GM18505 (cell line): ENCODE measurements around the gene CHD2.

ENCODE experiments used
- ATAC-seq: cut with Tn5 transposase; IDR thresholded peaks from one replicate; pipeline ENCODE4 v1.9.1; 2021; ENCODE audit not compliant: unreplicated experiment
- POLR2A ChIP-seq: IDR thresholded peaks from 4 replicates; pipeline ENCODE4 v1.6.1; 2011; ENCODE audit warnings: borderline replicate concordance; ENCODE audit not compliant: insufficient read depth, insufficient read length; ENCODE audit errors: extremely low read depth

Gene CHD2

DNA sequence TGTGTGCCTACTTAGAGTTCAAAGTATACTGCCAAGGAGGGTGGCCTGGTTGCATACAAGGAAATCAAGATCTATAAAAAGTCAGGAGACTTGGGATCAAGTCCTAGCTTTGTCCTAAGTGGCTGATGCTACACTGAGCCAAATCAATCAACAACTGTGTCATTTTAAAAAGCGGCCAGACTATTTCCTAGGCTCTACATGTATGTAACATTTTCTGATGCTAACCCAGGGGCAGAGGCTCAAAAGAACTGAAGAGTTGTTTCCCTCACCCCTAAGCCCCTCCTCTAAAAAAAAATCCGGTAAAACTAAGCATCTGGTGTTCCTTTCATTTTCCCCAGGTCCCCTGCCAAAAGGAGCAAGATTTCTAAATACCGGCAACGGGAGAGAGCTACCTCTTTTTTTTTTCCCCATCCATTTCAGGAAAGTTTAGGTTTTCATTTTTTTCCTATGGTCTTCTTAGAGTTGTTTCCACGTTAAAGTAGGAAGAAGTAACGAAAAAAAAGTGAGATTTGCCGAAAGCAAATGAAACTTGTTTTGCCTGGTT, 18.8 kb upstream of the CHD2 start:
- TF ChIP-seq POLR2A: no peak
- no peak for ATAC-seq

DNA sequence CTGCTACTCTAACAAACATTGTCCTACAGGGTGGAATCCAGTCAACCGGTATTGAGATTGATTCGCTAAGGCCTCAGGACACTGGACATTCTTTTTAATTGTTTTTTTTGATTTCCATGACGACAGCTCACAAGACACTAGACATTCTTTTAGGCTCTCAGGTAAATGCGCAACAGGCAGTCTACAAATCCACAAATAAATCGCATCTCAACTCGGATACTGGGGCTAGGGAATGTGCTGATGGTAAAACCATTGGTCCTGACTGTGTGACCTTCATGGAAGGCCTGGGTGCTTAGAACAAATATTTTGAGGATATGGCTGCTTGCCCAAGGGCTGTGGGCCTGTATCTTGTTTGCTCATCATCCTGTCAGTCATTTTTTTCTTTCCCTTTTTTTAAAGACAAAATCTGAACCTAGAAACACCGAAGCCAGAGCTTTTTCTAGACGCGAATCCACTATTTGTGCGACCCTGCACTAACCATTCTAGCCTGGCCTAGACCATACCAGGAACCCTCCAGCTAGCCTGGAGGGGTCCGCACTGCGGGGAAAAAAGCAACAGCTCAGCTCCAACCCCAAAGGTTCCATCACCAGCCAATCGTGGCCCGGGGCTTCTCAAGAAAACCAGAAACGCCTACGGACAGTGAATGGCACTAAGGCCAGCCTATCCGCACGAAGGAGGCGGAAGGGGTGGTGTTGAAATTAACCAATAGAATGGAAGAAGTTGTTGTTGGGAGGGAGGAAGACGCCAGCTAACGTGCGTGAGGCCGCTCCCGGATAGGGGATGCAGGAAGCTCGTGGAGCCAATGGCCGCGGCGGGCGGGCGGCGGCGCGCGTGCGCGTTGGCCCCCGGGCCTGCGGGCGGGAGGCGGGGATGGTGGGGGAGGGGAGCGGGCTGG, 18.1 kb upstream of the CHD2 start:
- peak; percentile 97 for TF ChIP-seq POLR2A

DNA sequence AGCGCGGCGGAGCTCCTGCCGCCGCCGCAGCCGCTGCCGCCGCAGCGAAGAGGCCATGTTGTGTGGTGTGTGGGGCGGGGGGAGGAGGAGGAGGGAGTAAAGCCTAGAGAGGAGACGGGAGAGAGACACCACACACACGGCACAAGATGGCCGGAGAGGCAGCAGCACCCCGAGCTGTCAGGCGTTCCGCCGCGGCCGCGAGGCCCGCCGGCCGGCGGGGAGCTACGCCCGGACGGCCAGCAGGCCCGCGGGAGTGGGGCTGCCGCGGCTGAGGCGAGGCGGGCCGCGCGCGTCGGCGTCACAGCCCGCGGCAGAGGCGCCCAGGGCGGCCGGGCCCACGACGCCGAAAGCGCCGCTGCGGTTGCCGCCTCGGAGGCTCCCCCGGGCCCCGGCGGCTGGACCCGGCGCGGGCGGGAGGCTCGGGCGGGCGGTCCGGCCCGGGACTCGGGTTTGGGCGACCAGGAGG, 17.4 kb upstream of the CHD2 start:
- peak; percentile 67 for ATAC-seq
- peak; percentile 91 for TF ChIP-seq POLR2A

More for the DNA sequence above, 18.1 kb upstream of the CHD2 start:
- ATAC-seq: peak; percentile 89

DNA sequence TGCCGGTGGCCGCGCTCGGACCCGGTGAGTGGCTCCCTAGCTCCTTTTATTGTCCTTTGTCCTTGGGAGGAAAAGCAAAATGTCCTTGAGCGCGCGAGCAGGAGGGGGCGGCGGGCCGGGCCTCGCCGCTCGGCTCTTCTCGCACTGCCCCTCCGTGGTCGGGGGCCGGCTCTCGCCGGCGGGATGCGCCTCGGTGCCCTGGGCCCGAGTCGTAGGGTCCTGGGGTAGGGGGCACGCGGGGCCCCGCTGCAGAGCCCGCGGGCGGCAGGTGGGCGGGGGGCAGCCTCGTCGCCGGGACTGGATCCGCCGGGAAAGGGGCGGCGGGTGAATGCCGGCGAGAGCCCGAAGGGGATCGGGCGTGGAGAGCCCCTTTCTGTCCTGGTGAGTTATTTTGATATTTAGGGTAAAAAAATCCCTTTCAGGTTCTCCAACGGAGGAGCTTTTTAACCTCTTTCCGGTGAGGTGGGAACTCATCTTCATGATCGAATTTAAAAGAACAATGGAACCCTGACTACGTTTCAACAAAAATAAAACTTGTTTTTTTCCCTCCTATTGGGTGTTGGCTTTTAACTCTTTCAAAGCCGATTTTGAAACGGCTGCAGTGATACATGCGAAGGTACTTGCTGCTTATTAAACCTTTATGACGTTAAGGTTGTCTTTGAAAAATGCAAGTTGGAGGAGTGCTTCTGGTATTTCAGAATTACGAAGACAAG, 16.8 kb upstream of the CHD2 start:
- TF ChIP-seq POLR2A: no peak
- peak; percentile 9 for ATAC-seq

DNA sequence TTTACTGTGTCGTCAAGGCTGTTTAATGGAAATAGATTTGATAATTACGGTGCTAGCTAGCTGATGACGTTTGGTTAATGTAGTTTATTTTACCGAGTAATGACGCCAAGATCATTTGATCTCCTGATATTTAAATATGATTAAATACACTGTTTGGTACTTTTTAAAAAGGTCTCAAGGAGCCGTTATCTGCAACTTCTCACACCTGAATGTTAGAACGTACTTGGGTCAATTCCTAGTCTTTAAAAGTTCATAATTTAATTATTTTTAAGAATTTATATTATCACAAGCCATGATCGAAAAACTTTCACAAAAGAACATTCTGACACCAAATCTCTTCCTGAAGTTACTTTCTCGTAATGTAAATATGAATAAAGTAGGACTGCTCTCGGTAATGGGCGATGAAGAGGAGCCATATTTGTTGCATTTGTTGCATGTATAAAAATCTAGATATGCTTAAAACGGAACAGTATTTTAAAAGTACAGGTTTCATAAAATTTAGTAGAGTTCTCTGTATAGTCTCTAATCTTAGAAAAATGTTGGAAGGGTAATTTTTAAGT, 16.2 kb upstream of the CHD2 start:
- TF ChIP-seq POLR2A: no peak
- no peak for ATAC-seq

DNA sequence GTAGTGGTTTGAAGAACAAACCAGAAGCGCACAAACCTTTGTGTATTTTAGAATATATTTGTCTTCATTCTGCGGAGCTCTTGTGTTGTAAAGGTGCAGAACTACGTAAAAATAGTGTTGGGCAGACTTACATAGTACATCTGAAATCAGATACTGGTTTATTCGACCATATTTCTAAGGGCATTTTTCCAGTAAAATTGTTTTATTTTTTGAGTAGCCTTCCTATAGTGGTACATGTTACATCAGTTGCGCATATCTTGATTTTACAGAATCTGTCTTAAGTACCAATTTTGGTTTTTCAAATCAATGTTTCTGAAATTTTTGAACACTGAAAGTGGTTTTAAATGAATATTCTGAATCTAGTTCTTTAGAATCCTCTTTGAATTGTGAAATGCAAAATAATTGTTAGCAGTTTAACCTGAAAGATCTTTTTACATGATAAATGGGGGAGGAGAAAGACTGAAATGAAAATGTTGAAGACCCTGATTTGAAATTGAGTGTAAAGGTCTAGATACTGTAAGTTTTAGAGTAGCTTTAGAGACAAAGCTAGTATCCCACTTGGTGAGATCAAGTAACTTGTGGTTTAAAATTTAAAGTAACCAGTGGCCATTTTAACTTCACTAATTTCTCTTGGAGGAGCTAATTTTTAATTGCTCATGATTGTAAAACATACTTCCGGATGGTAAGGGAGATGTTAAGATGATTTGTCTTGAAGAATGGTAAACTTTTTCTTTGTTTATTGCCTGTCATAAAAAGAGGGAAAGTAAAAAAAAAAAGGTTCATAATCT, 15.5 kb upstream of the CHD2 start:
- ATAC-seq: no peak
- no peak for TF ChIP-seq POLR2A

DNA sequence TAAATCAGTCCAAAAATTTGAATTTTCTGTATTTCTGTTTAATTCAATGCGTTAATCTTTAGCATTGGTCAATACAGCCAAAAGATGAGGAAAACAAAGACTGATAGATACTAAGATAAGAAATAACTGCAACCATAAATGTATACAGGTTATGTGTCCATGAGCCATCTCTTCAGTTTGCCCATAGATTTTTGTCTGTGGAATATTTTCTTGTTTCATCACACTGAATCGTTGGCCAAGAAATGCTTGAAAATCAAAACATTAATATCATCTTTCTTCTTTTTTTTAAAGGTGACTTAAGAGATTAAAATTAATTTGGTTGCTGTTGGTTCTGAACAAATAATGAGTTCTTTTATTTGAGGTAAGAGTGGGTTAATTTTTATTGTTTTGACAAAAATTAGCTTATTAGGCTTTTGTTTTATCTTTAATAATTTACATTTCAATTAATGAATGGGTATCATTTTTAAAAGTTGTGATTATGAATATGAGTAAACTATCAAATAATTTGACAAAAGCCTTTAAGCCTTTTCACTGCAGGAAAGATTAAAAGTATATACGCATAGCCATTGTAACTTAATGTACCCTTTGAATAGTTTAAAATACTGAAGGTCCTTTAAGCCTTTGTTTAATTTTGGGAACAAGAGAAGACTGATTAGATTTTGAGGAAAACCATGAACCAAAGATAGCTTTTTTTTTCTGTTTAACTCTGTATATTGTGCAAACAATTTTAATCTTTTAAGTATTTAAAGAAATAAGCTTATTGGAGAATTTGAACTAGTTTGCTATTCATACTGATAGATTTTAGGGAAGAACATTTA, 14.7 kb upstream of the CHD2 start:
- ATAC-seq: no peak

DNA sequence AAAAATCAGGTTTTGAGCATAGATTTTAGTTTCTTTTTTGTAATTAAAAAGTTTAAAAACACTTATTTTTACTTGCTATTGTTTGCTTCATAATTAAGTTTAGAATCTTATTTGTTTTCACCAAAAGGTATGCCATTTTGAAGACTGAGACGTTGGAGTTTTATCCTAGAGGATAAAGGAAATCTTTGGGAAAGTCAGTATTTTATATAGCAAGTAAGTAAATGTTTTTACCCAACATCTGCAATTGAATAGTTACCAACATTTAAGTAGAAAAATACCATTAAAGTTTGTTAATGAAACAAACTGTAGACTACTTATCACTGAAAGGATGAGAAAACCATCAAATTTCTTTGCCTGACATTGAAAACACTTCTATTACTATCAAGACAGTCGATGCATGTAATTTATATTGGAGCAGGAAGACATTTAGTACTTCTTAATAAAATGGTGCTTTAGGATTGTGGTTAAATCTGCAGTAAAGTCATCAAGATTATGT, 14.0 kb upstream of the CHD2 start:
- no peak for ATAC-seq

More for the DNA sequence above, 14.7 kb upstream of the CHD2 start:
- no peak for TF ChIP-seq POLR2A

DNA sequence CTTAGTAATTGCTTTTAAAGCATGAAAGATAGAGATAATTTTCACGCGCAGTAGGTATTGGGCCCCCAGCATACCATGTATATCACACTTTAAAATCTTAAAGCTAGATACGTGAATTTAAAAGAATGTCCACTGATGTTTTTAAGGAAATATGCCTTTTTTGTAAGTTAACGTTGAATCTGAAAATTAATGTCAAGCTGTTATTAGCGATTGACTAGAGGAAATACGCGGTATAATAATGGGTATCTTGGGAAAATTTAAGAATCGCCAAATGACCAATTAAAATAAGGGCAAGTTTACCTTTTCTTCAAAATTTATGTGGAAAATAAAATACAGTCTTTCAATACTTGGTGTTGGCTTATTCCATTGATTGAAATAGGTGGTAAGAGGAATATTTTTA, 13.3 kb upstream of the CHD2 start:
- no peak for ATAC-seq
- no peak for TF ChIP-seq POLR2A

More for the DNA sequence above, 14.0 kb upstream of the CHD2 start:
- no peak for TF ChIP-seq POLR2A

DNA sequence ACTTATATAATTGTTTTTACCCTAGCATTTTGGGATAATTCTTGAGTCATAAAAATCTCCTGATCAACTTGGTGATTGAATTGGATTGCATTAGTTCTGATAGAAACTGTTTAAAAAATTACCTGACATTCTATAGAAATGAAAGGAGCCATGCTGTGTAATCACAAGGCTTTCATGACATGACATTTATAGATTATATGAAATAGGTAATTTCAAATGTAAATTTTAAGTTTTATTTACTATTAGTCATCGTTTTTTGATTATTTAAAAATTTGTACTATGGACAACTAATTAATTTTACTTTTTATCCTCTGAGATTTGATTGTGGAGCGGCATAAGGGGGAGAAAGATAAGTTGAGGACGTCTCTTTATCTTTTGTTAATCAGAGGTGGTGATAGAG, 12.3 kb upstream of the CHD2 start:
- TF ChIP-seq POLR2A: no peak
- ATAC-seq: no peak

DNA sequence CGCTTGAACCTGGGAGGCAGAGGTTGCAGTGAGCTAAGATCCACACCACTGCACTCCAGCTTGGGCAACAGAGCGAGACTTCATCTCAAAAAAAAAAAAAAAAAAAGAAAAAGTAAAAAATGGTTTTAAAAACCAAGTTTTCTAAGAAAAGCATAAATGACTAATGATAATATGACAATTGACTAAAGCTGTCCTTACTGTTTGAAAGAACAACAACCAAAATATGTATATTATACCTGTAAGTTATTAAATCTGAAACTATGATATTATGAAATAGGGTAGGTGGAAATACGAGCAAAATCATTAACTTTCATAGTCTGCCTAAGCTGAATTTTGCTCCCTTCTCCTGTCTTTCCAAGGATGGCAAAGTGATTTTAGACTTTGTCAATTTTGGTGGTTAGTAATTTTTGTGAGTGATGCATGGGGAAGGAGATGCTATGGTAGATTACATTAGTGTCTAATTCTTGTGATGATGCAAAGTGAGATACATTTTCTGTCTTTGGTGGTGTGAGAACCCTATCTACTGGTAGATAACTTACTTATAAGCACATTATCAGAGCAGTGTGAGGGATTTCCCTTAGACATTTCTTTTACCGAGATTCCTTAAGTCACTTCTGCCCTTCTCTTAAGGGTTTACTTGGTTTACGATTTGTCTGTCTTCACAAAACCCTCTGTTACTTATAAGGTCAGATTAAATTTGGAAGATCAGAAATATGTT, 10.6 kb upstream of the CHD2 start:
- ATAC-seq: no peak
- no peak for TF ChIP-seq POLR2A
